GM12878 (cell line): Measurements from ENCODE around the gene SLC2A1. TPM values are rescaled to one million over a fixed set of nuclear protein-coding genes. Genes with fewer than 3 reads are reported as not detected.
A peak's percentile ranks its signal among the peaks of the same experiment; 100 is the strongest.

ENCODE experiments used
- ATAC-seq: fragments of 200-7000 bp; cut with Tn5 transposase; 3 replicates; pipeline ENCODE4 v1.9.1; 2020; ENCODE audit warnings: mild to moderate bottlenecking, moderate library complexity
- BruUV-seq: library from RNA; stranded (reverse); fragments of 400-500 nt; replicated peaks from 2 replicates; lab custom pipeline; 2021; lab: Mats Ljungman, UMichigan
- CTCF ChIA-PET: fragments of 300-600 bp; sonication (Branson Sonifier 250); formaldehyde crosslinking; extraction: SDS; loops from one replicate; lab custom pipeline; 2021; ENCODE audit warnings: inconsistent platforms; lab: Yijun Ruan, JAX
- POLR2A ChIA-PET: fragments of 350-600 bp; formaldehyde crosslinking; extraction: SDS; loops from one replicate; lab custom pipeline; 2021; ENCODE audit warnings: inconsistent platforms; lab: Charles Lee
- RAD21 ChIA-PET: fragments of 300-600 bp; sonication (Branson Sonifier 250); formaldehyde crosslinking; loops from one replicate; lab custom pipeline; 2023; ENCODE audit warnings: antibody characterized with exemption; ENCODE audit not compliant: unreplicated experiment; lab: Charles Lee
- SMC1A ChIA-PET: fragments of 300-600 bp; sonication (Branson Sonifier 250); formaldehyde crosslinking; loops from one replicate; lab custom pipeline; 2023; ENCODE audit not compliant: unreplicated experiment, uncharacterized antibody; lab: Charles Lee
- DNase-seq: peaks from one replicate; pipeline ENCODE4 v3.0.0-alpha.2; 2011; ENCODE audit warnings: low read depth, low spot score
- FAIRE-seq: peaks from 3 replicates; lab custom pipeline; 2011; peaks lifted over from hg19 to GRCh38; lab: Jason Lieb, UNC
- H2AFZ ChIP-seq: 2 replicates; pipeline ENCODE4 v1.6.0; 2011; ENCODE audit warnings: low read depth, low read length, control low read depth; ENCODE audit not compliant: control insufficient read depth
- H3K27ac ChIP-seq: 2 replicates; pipeline ENCODE4 v1.5.1; 2011; ENCODE audit warnings: control low read depth; ENCODE audit not compliant: control insufficient read depth, insufficient read depth
- H3K27me3 ChIP-seq, 2 experiments: replicated peaks in 1 of 2; 2 replicates each; pipeline versions ENCODE4 v1.6.0 to v1.6.1; 2011; ENCODE audit warnings: low read length in 1 of 2; ENCODE audit not compliant: control insufficient read depth in 2 of 2, insufficient read depth in 2 of 2
- H3K36me3 ChIP-seq, 2 experiments: 2 replicates each; pipeline ENCODE4 v1.5.1; 2011; ENCODE audit warnings: low read length in 1 of 2; ENCODE audit not compliant: control insufficient read depth in 2 of 2, insufficient read depth in 2 of 2
- H3K4me1 ChIP-seq: 2 replicates; pipeline ENCODE4 v1.6.1; 2011; ENCODE audit warnings: mild to moderate bottlenecking, low read length, moderate library complexity, mixed read lengths; ENCODE audit not compliant: control insufficient read depth, insufficient read depth
- H3K4me2 ChIP-seq: 2 replicates; pipeline ENCODE4 v1.6.0; 2011; ENCODE audit warnings: control low read depth; ENCODE audit not compliant: control insufficient read depth, insufficient read depth
- H3K4me3 ChIP-seq: fragments of 200-600 bp; sonication (generic); 2 replicates; pipeline ENCODE4 v1.5.1; 2016
- H3K79me2 ChIP-seq: 2 replicates; pipeline ENCODE4 v1.6.0; 2011; ENCODE audit warnings: low read length; ENCODE audit not compliant: control insufficient read depth, insufficient read depth
- H3K9ac ChIP-seq: 2 replicates; pipeline ENCODE4 v1.8.0; 2011; ENCODE audit warnings: low read length, control low read depth, mixed read lengths; ENCODE audit not compliant: control insufficient read depth, insufficient read depth
- H3K9me3 ChIP-seq: replicated peaks from 3 replicates; pipeline ENCODE4 v1.5.1; 2011; ENCODE audit warnings: mild to moderate bottlenecking, low read length; ENCODE audit not compliant: control insufficient read depth, insufficient read depth
- H4K20me1 ChIP-seq: 2 replicates; pipeline ENCODE4 v1.6.0; 2011; ENCODE audit not compliant: control insufficient read depth, insufficient read depth
- ASH2L ChIP-seq: fragments of 300-600, 200-600 bp; sonication (generic); IDR thresholded peaks from 2 replicates; pipeline ENCODE4 v1.6.1; 2017; ENCODE audit warnings: low read depth, mild to moderate bottlenecking, borderline replicate concordance
- CBFB ChIP-seq: IDR thresholded peaks from 2 replicates; pipeline ENCODE4 v1.6.1; 2016; ENCODE audit warnings: antibody characterized with exemption, low read depth
- HDAC6 ChIP-seq: fragments of 200-600 bp; sonication (generic); IDR thresholded peaks from one replicate; pipeline ENCODE4 v1.8.0; 2017; ENCODE audit warnings: antibody characterized with exemption; ENCODE audit not compliant: unreplicated experiment
- IKZF2 ChIP-seq, 2 experiments: fragments of 450-650 bp; IDR thresholded peaks; 2 replicates each; pipeline ENCODE4 v1.6.1; 2017; ENCODE audit warnings: mild to moderate bottlenecking in 2 of 2, moderate library complexity in 2 of 2
- MEF2A ChIP-seq: IDR thresholded peaks from 2 replicates; pipeline ENCODE4 v1.6.1; 2011; ENCODE audit warnings: low read depth, mild to moderate bottlenecking, low read length, moderate library complexity; ENCODE audit not compliant: insufficient read depth
- NR2F1 ChIP-seq: fragments of 450-650 bp; conservative IDR thresholded peaks from 2 replicates; pipeline ENCODE4 v1.6.1; 2017; ENCODE audit warnings: mild to moderate bottlenecking
- POLR2A ChIP-seq: IDR thresholded peaks from 2 replicates; pipeline ENCODE4 v1.6.1; 2011; ENCODE audit warnings: low read depth, mild to moderate bottlenecking, low read length
- PRDM15 ChIP-seq: fragments of 450-650 bp; formaldehyde crosslinking; IDR thresholded peaks from 2 replicates; pipeline ENCODE4 v1.4.0; 2020; ENCODE audit warnings: mild to moderate bottlenecking, moderate library complexity
- SMAD1 ChIP-seq: fragments of 450-650 bp; IDR thresholded peaks from 2 replicates; pipeline ENCODE4 v1.6.1; 2018; ENCODE audit warnings: mild to moderate bottlenecking, low read depth; ENCODE audit not compliant: partially characterized antibody
- SMAD5 ChIP-seq: IDR thresholded peaks from 2 replicates; pipeline ENCODE4 v1.6.1; 2016; ENCODE audit warnings: antibody characterized with exemption, low read depth
- SP1 ChIP-seq: IDR thresholded peaks from one replicate; pipeline ENCODE4 v1.6.1; 2011; ENCODE audit warnings: low read depth, low read length
- SREBF2 ChIP-seq: IDR thresholded peaks from 2 replicates; pipeline ENCODE4 v1.6.1; 2012; ENCODE audit warnings: mild to moderate bottlenecking, low read length
- YBX1 ChIP-seq: fragments of 450-650 bp; IDR thresholded peaks from 2 replicates; pipeline ENCODE4 v1.6.1; 2016; ENCODE audit warnings: antibody characterized with exemption
- ZNF217 ChIP-seq: fragments of 450-650 bp; IDR thresholded peaks from 2 replicates; pipeline ENCODE4 v1.6.1; 2017; ENCODE audit warnings: antibody characterized with exemption, mild to moderate bottlenecking
- WGBS: methylation state at CpG from one replicate; pipeline ENCODE4 v1.1.6; 2016; ENCODE audit warnings: low lambda C conversion rate; ENCODE audit not compliant: insufficient replicate concordance, insufficient coverage; ENCODE audit errors: missing lambda C conversion rate; 5-methylcytosine and 5-hydroxymethylcytosine counted together
- in situ Hi-C: fragments of 300-500 bp; cut with MboI; formaldehyde crosslinking; loops from 9 replicates; pipeline ENCODE4 v1.14.3; 2018; ENCODE audit warnings: mixed read lengths
- intact Hi-C: fragments of 100-400 bp; cut with micrococcal nuclease; formaldehyde crosslinking; loops from one replicate; pipeline ENCODE4 v1.14.2; 2022; ENCODE audit not compliant: unreplicated experiment
- polyA plus RNA-seq, 11 experiments: library from polyadenylated mRNA; depleted of rRNA in 4 of 11; unstranded in 6 of 11; stranded (reverse) in 5 of 11; fragments of >200 nt; fragmentation: Nextera tagmentation in 4 of 11; fragmentation: Illumina TruSeq in 1 of 11; extraction: Ambion mirVana in 4 of 11; extraction: Trizol in 1 of 11; gene quantifications; 1 replicate in 1 of 11; 2 replicates in 10 of 11; pipeline versions ENCODE4 v1.2.1 to v1.2.3, GENCODE V29; 2011 to 2016; ENCODE audit warnings: inconsistent platforms in 2 of 11, missing spikeins in 2 of 11, low read depth in 1 of 11
- total RNA-seq, 4 experiments: library from RNA; depleted of rRNA in 3 of 4; stranded (reverse); fragments of >200 nt in 3 of 4; fragmentation: Illumina TruSeq in 1 of 4; extraction: Trizol in 1 of 4; gene quantifications; 2 replicates each; pipeline versions ENCODE4 v1.2.1 to v1.2.3, GENCODE V29; 2013 to 2021

Gene SLC2A1
- total and polyA plus RNA-seq, 10 of the 15 experiments (the other 5 are each of a cell fraction or from before 2014, with no cell fraction given): 5.7 to 66.0 (median 44.2) TPM

GRCh38 chr1:42929434-42930177 lies 29.1 kb downstream of the SLC2A1 start:
- H3K27ac ChIP-seq: no peak overlapping the region
- ChIA-PET CTCF (no interaction called here), RAD21 (no interaction called here), POLR2A (no interaction called here), SMC1A (no interaction called here)
- ATAC-seq (no peak), FAIRE-seq (no peak), DNase-seq (no peak)
- peaks cover 48% of the 10 kb centered on the region for H3K4me1 ChIP-seq
- no peak overlapping the region for H2AFZ ChIP-seq
- BruUV-seq: no TSS peak
- no peaks in the 10 kb centered on the region for H3K9me3 ChIP-seq
- peaks cover 54 to 66% of the 10 kb centered on the region in 2 experiments for H3K36me3 ChIP-seq
- no peak overlapping the region for H3K4me2 ChIP-seq
- no peak overlapping the region for H3K9ac ChIP-seq
- no peak for TF ChIP-seq NR2F1
- TF ChIP-seq POLR2A: peak; percentile 15; the same call in 1 of the 2 replicates
- no peak overlapping the region for H3K4me3 ChIP-seq
- intact Hi-C loops (loop anchor here (5.0 kb wide), 1 partner anchor 247 kb away; the partner anchor contains the start of gene YBX1), in situ Hi-C loops (no loop called here)
- H3K79me2 ChIP-seq: peaks cover 49% of the 10 kb centered on the region
- no peaks in the 10 kb centered on the region for H4K20me1 ChIP-seq
- WGBS: 97% methylated on average over 26 of the region's 26 CpGs
- no peaks in the 10 kb centered on the region for H3K27me3 ChIP-seq

- H3K4me2 ChIP-seq: no peak overlapping the region
- H3K27me3 ChIP-seq: no peaks in the 10 kb centered on the region
- ATAC-seq (no peak), DNase-seq (no peak), FAIRE-seq (no peak)
- 98% methylated on average over 13 of the region's 13 CpGs for WGBS
- BruUV-seq: no TSS peak
- H3K9ac ChIP-seq: no peak overlapping the region
- peaks cover 40% of the 10 kb centered on the region for H3K4me1 ChIP-seq
- ChIA-PET SMC1A (no interaction called here), CTCF (interaction anchor here (8.3 kb wide), 1 partner anchor 144 kb away, joined by 247 read pairs; no protein-coding TSS in a partner anchor), POLR2A (interaction anchor here (1.3 kb wide), 1 partner anchor 28 kb away, joined by 4 read pairs; no protein-coding TSS in a partner anchor), RAD21 (no interaction called here)
- no peak overlapping the region for H3K27ac ChIP-seq
- H3K36me3 ChIP-seq: peaks cover 48 to 60% of the 10 kb centered on the region in 2 experiments
- in situ Hi-C loops (no loop called here), intact Hi-C loops (no loop called here)
- no peaks in the 10 kb centered on the region for H4K20me1 ChIP-seq
- no peak overlapping the region for H2AFZ ChIP-seq
- peaks cover 42% of the 10 kb centered on the region for H3K79me2 ChIP-seq
- no peaks in the 10 kb centered on the region for H3K9me3 ChIP-seq
- no peak overlapping the region for H3K4me3 ChIP-seq
- no peak for TF ChIP-seq HDAC6
- TF ChIP-seq SREBF2: no peak
- TF ChIP-seq PRDM15 (CRISPR knock-in tag): no peak
- no peak for TF ChIP-seq ASH2L
- TF ChIP-seq SP1: no peak
- TF ChIP-seq IKZF2 (IDR thresholded peaks at IDR 0.05): no peak
- no peak for TF ChIP-seq ZNF217
- no peak for TF ChIP-seq CBFB
- TF ChIP-seq SMAD5: no peak
- TF ChIP-seq MEF2A: no peak
- TF ChIP-seq YBX1: no peak
- TF ChIP-seq SMAD1: no peak
These were observed 29.8 kb downstream of the SLC2A1 start for GRCh38 chr1:42928859-42929258.
